HK-2 (cell line): ENCODE results near the gene C3orf70.
"Not testable (repeated sequence)": the region's sequence is repeated elsewhere in the genome, so short reads cannot be mapped to it uniquely, and the experiment has no call there.

Experiments used
- DNase-seq: peaks from one replicate; pipeline ENCODE4 v3.0.0-alpha.2; 2018; ENCODE audit not compliant: unreplicated experiment

C3orf70 gene

GRCh38 chr3:185151101-185151963, 1.5 kb downstream of the C3orf70 start:
- no peak for DNase-seq

GRCh38 chr3:185150561-185150960, 2.3 kb downstream of the C3orf70 start:
- DNase-seq = no peak

GRCh38 chr3:185149591-185149990, 3.3 kb downstream of the C3orf70 start:
- no peak for DNase-seq

- no peak for DNase-seq
Observed at GRCh38 chr3:185145511-185145910, 7.3 kb downstream of the C3orf70 start.

- no peak for DNase-seq
Observed at GRCh38 chr3:185144784-185145183, 8.1 kb downstream of the C3orf70 start.

GRCh38 chr3:185137821-185138220, 15.0 kb downstream of the C3orf70 start:
- DNase-seq = no peak

- DNase-seq = no peak
Observed at GRCh38 chr3:185134509-185134908, 18.4 kb downstream of the C3orf70 start.

GRCh38 chr3:185131602-185132256, 21.1 kb downstream of the C3orf70 start:
- no peak for DNase-seq

GRCh38 chr3:185129083-185129482, 23.8 kb downstream of the C3orf70 start:
- no peak for DNase-seq

- no peak for DNase-seq
Observed at GRCh38 chr3:185126201-185126600, 26.7 kb downstream of the C3orf70 start.

- DNase-seq = no peak
Observed at GRCh38 chr3:185120126-185120525, 32.7 kb downstream of the C3orf70 start.

GRCh38 chr3:185115371-185115770, 37.5 kb downstream of the C3orf70 start:
- no peak for DNase-seq

GRCh38 chr3:185114756-185115155, 38.1 kb downstream of the C3orf70 start:
- DNase-seq = no peak

GRCh38 chr3:185112186-185112585, 40.7 kb downstream of the C3orf70 start:
- no peak for DNase-seq

GRCh38 chr3:185109012-185109411, 43.8 kb downstream of the C3orf70 start:
- not testable (repeated sequence) for DNase-seq

GRCh38 chr3:185106256-185106890, 46.5 kb downstream of the C3orf70 start:
- DNase-seq = not testable (repeated sequence)

GRCh38 chr3:185103359-185104127, 49.3 kb downstream of the C3orf70 start:
- DNase-seq = no peak

GRCh38 chr3:185094697-185095096, 58.2 kb downstream of the C3orf70 start:
- no peak for DNase-seq

GRCh38 chr3:185093116-185093515, 59.7 kb downstream of the C3orf70 start:
- no peak for DNase-seq

- DNase-seq = no peak
Observed at GRCh38 chr3:185090811-185091210, 62.0 kb downstream of the C3orf70 start.

- no peak for DNase-seq
Observed at GRCh38 chr3:185089751-185090150, 63.1 kb downstream of the C3orf70 start.

- DNase-seq = no peak
Observed at GRCh38 chr3:185089343-185089742, 63.5 kb downstream of the C3orf70 start.
